ENCODE data around the gene CA5A.

DNA sequence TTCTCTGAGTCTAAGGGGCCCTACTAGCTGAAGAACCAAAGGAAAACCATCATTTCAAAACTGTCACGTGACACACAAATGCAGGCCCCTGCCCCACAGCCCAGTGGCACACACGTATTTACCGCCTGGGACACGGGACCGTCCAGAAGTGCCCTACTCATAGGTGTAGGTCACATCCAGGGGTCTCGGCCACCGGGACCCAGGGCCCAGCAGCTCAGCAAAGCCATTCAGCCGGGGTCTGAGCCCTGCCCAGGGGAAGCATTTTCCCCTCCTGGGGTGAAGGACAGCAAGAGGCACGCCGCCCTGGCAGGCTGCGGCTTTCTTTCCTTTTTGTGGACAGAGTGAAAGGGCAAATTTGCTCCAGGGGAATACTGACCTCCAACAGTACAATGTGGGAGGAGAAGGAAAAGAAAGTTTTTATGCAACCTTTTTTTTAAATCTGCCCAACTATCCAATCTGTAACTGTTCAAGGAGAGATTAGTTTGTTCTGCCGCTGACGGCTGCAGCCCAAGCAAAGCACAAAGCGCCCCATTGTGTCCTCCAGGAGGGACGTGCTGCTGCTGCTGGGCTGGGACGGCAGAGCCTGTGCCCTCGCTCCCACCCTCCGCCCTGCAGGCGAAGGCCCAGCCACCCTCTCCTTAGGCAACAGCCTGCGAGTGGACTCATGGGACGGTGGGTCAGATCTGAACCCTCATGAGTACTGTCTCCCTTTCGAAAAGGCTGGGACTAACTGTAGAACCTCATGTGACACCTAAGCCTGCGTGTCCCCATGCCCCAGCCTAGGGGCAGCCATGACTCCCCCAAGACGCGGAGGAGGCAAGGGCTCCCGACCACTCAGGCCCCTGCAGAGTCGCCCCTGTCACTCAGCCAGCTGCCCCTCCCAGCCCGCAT, 88.3 kb downstream of the CA5A start:
- TF ChIP-seq MAFG (tag; conservative IDR thresholded peaks at IDR 0.05) (no peak), CBFB (CRISPR knock-in tag; IDR thresholded peaks at IDR 0.05) (no peak), GABPB2 (CRISPR knock-in tag; conservative IDR thresholded peaks at IDR 0.05) (no peak), FOXP1 (CRISPR knock-in tag; IDR thresholded peaks at IDR 0.05) (no peak)
- TF ChIP-seq, protein P1, sequence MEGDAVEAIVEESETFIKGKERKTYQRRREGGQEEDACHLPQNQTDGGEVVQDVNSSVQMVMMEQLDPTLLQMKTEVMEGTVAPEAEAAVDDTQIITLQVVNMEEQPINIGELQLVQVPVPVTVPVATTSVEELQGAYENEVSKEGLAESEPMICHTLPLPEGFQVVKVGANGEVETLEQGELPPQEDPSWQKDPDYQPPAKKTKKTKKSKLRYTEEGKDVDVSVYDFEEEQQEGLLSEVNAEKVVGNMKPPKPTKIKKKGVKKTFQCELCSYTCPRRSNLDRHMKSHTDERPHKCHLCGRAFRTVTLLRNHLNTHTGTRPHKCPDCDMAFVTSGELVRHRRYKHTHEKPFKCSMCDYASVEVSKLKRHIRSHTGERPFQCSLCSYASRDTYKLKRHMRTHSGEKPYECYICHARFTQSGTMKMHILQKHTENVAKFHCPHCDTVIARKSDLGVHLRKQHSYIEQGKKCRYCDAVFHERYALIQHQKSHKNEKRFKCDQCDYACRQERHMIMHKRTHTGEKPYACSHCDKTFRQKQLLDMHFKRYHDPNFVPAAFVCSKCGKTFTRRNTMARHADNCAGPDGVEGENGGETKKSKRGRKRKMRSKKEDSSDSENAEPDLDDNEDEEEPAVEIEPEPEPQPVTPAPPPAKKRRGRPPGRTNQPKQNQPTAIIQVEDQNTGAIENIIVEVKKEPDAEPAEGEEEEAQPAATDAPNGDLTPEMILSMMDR (IDR thresholded peaks at IDR 0.05 in 2 of 3, conservative IDR thresholded peaks at IDR 0.05 in 1 of 3; ENCODE audit: insufficient read depth in 2 of 3, low read depth in 1 of 3, low read length in 3 of 3): no peak
- TF ChIP-seq, protein P2, sequence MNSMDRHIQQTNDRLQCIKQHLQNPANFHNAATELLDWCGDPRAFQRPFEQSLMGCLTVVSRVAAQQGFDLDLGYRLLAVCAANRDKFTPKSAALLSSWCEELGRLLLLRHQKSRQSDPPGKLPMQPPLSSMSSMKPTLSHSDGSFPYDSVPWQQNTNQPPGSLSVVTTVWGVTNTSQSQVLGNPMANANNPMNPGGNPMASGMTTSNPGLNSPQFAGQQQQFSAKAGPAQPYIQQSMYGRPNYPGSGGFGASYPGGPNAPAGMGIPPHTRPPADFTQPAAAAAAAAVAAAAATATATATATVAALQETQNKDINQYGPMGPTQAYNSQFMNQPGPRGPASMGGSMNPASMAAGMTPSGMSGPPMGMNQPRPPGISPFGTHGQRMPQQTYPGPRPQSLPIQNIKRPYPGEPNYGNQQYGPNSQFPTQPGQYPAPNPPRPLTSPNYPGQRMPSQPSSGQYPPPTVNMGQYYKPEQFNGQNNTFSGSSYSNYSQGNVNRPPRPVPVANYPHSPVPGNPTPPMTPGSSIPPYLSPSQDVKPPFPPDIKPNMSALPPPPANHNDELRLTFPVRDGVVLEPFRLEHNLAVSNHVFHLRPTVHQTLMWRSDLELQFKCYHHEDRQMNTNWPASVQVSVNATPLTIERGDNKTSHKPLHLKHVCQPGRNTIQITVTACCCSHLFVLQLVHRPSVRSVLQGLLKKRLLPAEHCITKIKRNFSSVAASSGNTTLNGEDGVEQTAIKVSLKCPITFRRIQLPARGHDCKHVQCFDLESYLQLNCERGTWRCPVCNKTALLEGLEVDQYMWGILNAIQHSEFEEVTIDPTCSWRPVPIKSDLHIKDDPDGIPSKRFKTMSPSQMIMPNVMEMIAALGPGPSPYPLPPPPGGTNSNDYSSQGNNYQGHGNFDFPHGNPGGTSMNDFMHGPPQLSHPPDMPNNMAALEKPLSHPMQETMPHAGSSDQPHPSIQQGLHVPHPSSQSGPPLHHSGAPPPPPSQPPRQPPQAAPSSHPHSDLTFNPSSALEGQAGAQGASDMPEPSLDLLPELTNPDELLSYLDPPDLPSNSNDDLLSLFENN (IDR thresholded peaks at IDR 0.05; ENCODE audit: low read depth in 2 of 2, low read length in 2 of 2): no peak
- TF ChIP-seq, protein P3, sequence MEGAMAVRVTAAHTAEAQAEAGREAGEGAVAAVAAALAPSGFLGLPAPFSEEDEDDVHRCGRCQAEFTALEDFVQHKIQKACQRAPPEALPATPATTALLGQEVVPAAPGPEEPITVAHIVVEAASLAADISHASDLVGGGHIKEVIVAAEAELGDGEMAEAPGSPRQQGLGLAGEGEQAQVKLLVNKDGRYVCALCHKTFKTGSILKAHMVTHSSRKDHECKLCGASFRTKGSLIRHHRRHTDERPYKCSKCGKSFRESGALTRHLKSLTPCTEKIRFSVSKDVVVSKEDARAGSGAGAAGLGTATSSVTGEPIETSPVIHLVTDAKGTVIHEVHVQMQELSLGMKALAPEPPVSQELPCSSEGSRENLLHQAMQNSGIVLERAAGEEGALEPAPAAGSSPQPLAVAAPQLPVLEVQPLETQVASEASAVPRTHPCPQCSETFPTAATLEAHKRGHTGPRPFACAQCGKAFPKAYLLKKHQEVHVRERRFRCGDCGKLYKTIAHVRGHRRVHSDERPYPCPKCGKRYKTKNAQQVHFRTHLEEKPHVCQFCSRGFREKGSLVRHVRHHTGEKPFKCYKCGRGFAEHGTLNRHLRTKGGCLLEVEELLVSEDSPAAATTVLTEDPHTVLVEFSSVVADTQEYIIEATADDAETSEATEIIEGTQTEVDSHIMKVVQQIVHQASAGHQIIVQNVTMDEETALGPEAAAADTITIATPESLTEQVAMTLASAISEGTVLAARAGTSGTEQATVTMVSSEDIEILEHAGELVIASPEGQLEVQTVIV (CRISPR knock-in tag; IDR thresholded peaks at IDR 0.05; ENCODE audit: borderline replicate concordance): no peak

All from K562 (cell line).